Nasal cavity respiratory epithelium epithelial cell of viscerocranial mucosa (primary cell): ENCODE measurements around the gene MTMR8. TPM values are rescaled to one million over a fixed set of nuclear protein-coding genes. Genes with fewer than 3 reads are reported as not detected.

Experiments
- total RNA-seq: library from RNA; depleted of rRNA; stranded (reverse); fragments of >200 nt; gene quantifications from 2 replicates; pipeline ENCODE4 v1.2.3, GENCODE V29; 2014

Gene MTMR8
- total RNA-seq = 0.68 and 1.1 TPM in 2 replicates

GRCh38 chrX:64394874-64395567 lies at the start of gene MTMR8:
MTMR8 (minus strand) TSS chrX:64395452; CDS start chrX:64395363, 89 bp downstream.

GRCh38 chrX:64230123-64230970 lies 164.9 kb downstream of the MTMR8 start, which contains the start of gene ASB12:
ASB12 (minus strand) TSS chrX:64230607; CDS start chrX:64225650, 4,957 bp downstream.

Other genes starting within 250 kb of the MTMR8 start
- gene AMER1, start 189.7 kb downstream of the MTMR8 start, total RNA-seq = 2.4 and 4.8 TPM in 2 replicates
- not detected in 2 replicates for gene ASB12, start 164.8 kb downstream of the MTMR8 start, total RNA-seq